ENCODE measurements around the gene DENND4A. TPM values are rescaled to one million over a fixed set of nuclear protein-coding genes. Genes with fewer than 3 reads are reported as not detected.

DENND4A gene
- total and polyA plus RNA-seq, 9 of the 15 experiments (the other 6 are each of a cell fraction or from before 2014, with no cell fraction given) = 6.8 to 32.3 (median 19.9) TPM

DNA sequence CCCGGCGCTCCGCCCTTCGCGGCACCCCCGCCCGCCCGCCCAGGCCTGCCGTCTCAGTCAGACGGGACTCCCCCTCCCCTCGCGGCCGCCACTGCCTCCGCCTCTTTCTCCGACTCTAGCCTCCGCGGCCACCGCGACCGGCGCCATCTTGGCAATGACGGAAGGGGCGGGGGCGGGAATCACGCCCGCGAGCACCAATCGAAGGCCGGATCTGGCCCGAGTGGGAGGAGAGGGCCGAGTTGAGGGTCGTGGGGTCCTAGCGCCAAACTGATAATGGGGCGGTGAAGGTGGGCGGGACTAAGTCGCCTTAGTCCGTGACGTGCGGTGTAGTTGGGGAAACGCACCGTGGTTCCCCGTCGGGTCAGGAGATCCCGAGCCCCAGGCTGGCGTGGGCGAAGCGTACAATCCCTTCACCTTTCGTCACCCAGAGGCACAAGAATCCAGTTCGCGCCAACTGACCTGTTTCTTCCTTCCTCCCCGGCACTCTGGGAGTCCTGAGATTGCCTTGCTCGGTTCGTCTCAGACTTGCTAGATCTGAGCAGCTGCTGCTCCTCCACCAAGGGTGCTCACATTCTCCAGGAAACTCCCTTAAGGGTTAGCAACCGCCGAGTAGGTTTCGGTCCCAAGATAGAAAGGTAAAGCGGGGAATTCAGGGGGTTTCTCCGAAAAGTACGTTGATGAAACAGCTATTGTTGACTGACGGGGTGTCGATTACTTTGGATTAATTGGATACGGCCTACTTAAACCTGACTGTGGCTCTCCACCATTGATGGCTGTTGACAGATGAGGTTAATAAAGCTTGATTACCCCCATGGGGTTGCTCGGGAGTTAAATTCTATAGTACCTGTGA is at the start of gene DENND4A (continued):
- TF ChIP-seq RFX5 (IDR thresholded peaks at IDR 0.05; ENCODE audit: low read depth, low read length) (peak; percentile 85), MYBL2 (IDR thresholded peaks at IDR 0.05; ENCODE audit: low read depth) (no peak; the same call in 1 of the 2 replicates), MYBL2 (CRISPR knock-in tag; IDR thresholded peaks at IDR 0.05; ENCODE audit: borderline replicate concordance) (no peak), EGR1 (conservative IDR thresholded peaks at IDR 0.05) (peak; percentile 98), PHB2 (IDR thresholded peaks at IDR 0.05; ENCODE audit: low read depth) (peak; percentile 12; the same call in 1 of the 2 replicates), SMAD3 (CRISPR knock-in tag; conservative IDR thresholded peaks at IDR 0.05) (no peak), SMARCA4 (IDR thresholded peaks at IDR 0.05) (no peak), ILK (tag; IDR thresholded peaks at IDR 0.05; ENCODE audit: borderline replicate concordance, low read depth) (no peak), FOXA3 (CRISPR knock-in tag; conservative IDR thresholded peaks at IDR 0.05 in 1 of 2, IDR thresholded peaks at IDR 0.05 in 1 of 2) (no peak), HCFC1 (IDR thresholded peaks at IDR 0.05; ENCODE audit: low read depth, low read length) (peak; percentile 53; the same call in 1 of the 2 replicates), RFX1 (IDR thresholded peaks at IDR 0.05) (peak; percentile 50; the same call in 1 of the 2 replicates), TBL1XR1 (IDR thresholded peaks at IDR 0.05; ENCODE audit: low read length in 2 of 2) (peak in 1 of 2 experiments; percentile 63; a peak in 2 of 4 replicates), SNRNP70 (optimal IDR thresholded peaks at IDR 0.05; ENCODE audit: low read depth, low read length) (no peak), ZNF224 (CRISPR knock-in tag; IDR thresholded peaks at IDR 0.05) (no peak), HDGF (IDR thresholded peaks at IDR 0.05) (no peak), MCM3 (IDR thresholded peaks at IDR 0.05) (no peak), L3MBTL2 (IDR thresholded peaks at IDR 0.05) (peak; percentile 66)
- TF ChIP-seq, protein P1, sequence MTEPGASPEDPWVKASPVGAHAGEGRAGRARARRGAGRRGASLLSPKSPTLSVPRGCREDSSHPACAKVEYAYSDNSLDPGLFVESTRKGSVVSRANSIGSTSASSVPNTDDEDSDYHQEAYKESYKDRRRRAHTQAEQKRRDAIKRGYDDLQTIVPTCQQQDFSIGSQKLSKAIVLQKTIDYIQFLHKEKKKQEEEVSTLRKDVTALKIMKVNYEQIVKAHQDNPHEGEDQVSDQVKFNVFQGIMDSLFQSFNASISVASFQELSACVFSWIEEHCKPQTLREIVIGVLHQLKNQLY (CRISPR knock-in tag; conservative IDR thresholded peaks at IDR 0.05) = no peak
- TF ChIP-seq, protein P2, sequence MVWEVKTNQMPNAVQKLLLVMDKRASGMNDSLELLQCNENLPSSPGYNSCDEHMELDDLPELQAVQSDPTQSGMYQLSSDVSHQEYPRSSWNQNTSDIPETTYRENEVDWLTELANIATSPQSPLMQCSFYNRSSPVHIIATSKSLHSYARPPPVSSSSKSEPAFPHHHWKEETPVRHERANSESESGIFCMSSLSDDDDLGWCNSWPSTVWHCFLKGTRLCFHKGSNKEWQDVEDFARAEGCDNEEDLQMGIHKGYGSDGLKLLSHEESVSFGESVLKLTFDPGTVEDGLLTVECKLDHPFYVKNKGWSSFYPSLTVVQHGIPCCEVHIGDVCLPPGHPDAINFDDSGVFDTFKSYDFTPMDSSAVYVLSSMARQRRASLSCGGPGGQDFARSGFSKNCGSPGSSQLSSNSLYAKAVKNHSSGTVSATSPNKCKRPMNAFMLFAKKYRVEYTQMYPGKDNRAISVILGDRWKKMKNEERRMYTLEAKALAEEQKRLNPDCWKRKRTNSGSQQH (CRISPR knock-in tag; IDR thresholded peaks at IDR 0.05) = no peak
- TF ChIP-seq, protein P3, sequence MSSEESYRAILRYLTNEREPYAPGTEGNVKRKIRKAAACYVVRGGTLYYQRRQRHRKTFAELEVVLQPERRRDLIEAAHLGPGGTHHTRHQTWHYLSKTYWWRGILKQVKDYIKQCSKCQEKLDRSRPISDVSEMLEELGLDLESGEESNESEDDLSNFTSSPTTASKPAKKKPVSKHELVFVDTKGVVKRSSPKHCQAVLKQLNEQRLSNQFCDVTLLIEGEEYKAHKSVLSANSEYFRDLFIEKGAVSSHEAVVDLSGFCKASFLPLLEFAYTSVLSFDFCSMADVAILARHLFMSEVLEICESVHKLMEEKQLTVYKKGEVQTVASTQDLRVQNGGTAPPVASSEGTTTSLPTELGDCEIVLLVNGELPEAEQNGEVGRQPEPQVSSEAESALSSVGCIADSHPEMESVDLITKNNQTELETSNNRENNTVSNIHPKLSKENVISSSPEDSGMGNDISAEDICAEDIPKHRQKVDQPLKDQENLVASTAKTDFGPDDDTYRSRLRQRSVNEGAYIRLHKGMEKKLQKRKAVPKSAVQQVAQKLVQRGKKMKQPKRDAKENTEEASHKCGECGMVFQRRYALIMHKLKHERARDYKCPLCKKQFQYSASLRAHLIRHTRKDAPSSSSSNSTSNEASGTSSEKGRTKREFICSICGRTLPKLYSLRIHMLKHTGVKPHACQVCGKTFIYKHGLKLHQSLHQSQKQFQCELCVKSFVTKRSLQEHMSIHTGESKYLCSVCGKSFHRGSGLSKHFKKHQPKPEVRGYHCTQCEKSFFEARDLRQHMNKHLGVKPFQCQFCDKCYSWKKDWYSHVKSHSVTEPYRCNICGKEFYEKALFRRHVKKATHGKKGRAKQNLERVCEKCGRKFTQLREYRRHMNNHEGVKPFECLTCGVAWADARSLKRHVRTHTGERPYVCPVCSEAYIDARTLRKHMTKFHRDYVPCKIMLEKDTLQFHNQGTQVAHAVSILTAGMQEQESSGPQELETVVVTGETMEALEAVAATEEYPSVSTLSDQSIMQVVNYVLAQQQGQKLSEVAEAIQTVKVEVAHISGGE (CRISPR knock-in tag; IDR thresholded peaks at IDR 0.05) = peak in 1 of 3 experiments; percentile 18; a peak in 1 of 6 replicates
- TF ChIP-seq, protein P4, sequence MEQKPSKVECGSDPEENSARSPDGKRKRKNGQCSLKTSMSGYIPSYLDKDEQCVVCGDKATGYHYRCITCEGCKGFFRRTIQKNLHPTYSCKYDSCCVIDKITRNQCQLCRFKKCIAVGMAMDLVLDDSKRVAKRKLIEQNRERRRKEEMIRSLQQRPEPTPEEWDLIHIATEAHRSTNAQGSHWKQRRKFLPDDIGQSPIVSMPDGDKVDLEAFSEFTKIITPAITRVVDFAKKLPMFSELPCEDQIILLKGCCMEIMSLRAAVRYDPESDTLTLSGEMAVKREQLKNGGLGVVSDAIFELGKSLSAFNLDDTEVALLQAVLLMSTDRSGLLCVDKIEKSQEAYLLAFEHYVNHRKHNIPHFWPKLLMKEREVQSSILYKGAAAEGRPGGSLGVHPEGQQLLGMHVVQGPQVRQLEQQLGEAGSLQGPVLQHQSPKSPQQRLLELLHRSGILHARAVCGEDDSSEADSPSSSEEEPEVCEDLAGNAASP (IDR thresholded peaks at IDR 0.05) = no peak
